ENCODE measurements around the gene GRID1. TPM values are rescaled to one million over a fixed set of nuclear protein-coding genes. Genes with fewer than 3 reads are reported as not detected.

Gene GRID1
- total RNA-seq, 2 donors from 2014 or later, result 0.37 to 0.67 TPM

GRCh38 chr10:85789982-85790789, 576.4 kb downstream of the GRID1 start:
- Histone ChIP-seq H3K36me3 (no peaks in the 10 kb centered on the region), H3K4me1 (peaks cover 0 to 9% of the 10 kb centered on the region in 2 donors), H3K27ac (no peak overlapping the region), H3K4me3 (no peak overlapping the region), H3K27me3 (no peaks in the 10 kb centered on the region), H3K9me3 (no peaks in the 10 kb centered on the region)
- TF ChIP-seq CTCF (IDR thresholded peaks at IDR 0.05), result no peak
- DNase-seq (ENCODE audit: low spot score), result no peak

- Histone ChIP-seq H3K27me3 (no peaks in the 10 kb centered on the region), H3K9me3 (no peaks in the 10 kb centered on the region), H3K4me3 (no peak overlapping the region), H3K27ac (no peak overlapping the region), H3K4me1 (peaks cover 0 to 9% of the 10 kb centered on the region in 2 donors), H3K36me3 (no peaks in the 10 kb centered on the region)
- DNase-seq (ENCODE audit: low spot score), result no peak
- TF ChIP-seq CTCF (IDR thresholded peaks at IDR 0.05), result no peak
Observed at GRCh38 chr10:85789125-85789524, 577.5 kb downstream of the GRID1 start.

- H3K4me3 ChIP-seq, result no peak overlapping the region
- no peak for TF ChIP-seq CTCF (IDR thresholded peaks at IDR 0.05)
- no peaks in the 10 kb centered on the region for H3K36me3 ChIP-seq
- peaks cover 0 to 9% of the 10 kb centered on the region in 2 donors for H3K4me1 ChIP-seq
- H3K27ac ChIP-seq, result no peak overlapping the region
- no peak for DNase-seq (ENCODE audit: low spot score)
- H3K27me3 ChIP-seq, result no peaks in the 10 kb centered on the region
- no peaks in the 10 kb centered on the region for H3K9me3 ChIP-seq
Observed at GRCh38 chr10:85788570-85788969, 578.0 kb downstream of the GRID1 start.

- no peak for TF ChIP-seq CTCF (IDR thresholded peaks at IDR 0.05)
- Histone ChIP-seq H3K27ac (no peak overlapping the region), H3K4me3 (no peak overlapping the region), H3K4me1 (peaks cover 0 to 9% of the 10 kb centered on the region in 2 donors), H3K9me3 (no peaks in the 10 kb centered on the region), H3K27me3 (no peaks in the 10 kb centered on the region), H3K36me3 (no peaks in the 10 kb centered on the region)
- DNase-seq (ENCODE audit: low spot score), result no peak
Observed at GRCh38 chr10:85787881-85788280, 578.7 kb downstream of the GRID1 start.

- Histone ChIP-seq H3K9me3 (no peaks in the 10 kb centered on the region), H3K27ac (no peak overlapping the region), H3K36me3 (no peaks in the 10 kb centered on the region), H3K4me3 (no peak overlapping the region), H3K27me3 (no peaks in the 10 kb centered on the region), H3K4me1 (peaks cover 0 to 6% of the 10 kb centered on the region in 2 donors)
- TF ChIP-seq CTCF (IDR thresholded peaks at IDR 0.05), result no peak
- no peak for DNase-seq (ENCODE audit: low spot score)
Observed at GRCh38 chr10:85787393-85787792, 579.2 kb downstream of the GRID1 start.
